Neuronal stem cell (in vitro differentiated cells): Measurements from ENCODE around the gene CDHR1.

Source experiments
- DNase-seq: peaks from one replicate; pipeline ENCODE4 v3.0.0-alpha.2; 2013; ENCODE audit warnings: low spot score
- H2AFZ ChIP-seq: one replicate; pipeline ENCODE4 v1.6.1; 2013; ENCODE audit warnings: mild to moderate bottlenecking, low read length, inconsistent platforms
- H2AK5ac ChIP-seq: 2 replicates; pipeline ENCODE4 v1.6.1; 2013; ENCODE audit warnings: low read depth, mild to moderate bottlenecking, inconsistent platforms, low read length, moderate library complexity, mixed read lengths
- H2BK120ac ChIP-seq: 2 replicates; pipeline ENCODE4 v1.6.1; 2013; ENCODE audit warnings: low read depth, mild to moderate bottlenecking, inconsistent platforms, low read length, moderate library complexity, mixed read lengths
- H2BK12ac ChIP-seq: one replicate; pipeline ENCODE4 v1.6.1; 2013; ENCODE audit warnings: low read length, inconsistent platforms
- H2BK15ac ChIP-seq: 2 replicates; pipeline ENCODE4 v1.6.1; 2013; ENCODE audit warnings: mild to moderate bottlenecking, low read length, inconsistent platforms, mixed read lengths
- H2BK5ac ChIP-seq: one replicate; pipeline ENCODE4 v1.6.1; 2013; ENCODE audit warnings: inconsistent platforms, mild to moderate bottlenecking, low read length, moderate library complexity
- H3K14ac ChIP-seq: one replicate; pipeline ENCODE4 v1.6.1; 2013; ENCODE audit warnings: low read length, inconsistent platforms
- H3K18ac ChIP-seq: 2 replicates; pipeline ENCODE4 v1.6.1; 2013; ENCODE audit warnings: low read length, inconsistent platforms
- H3K23ac ChIP-seq: 2 replicates; pipeline ENCODE4 v1.6.1; 2013; ENCODE audit warnings: low read depth, mild to moderate bottlenecking, mixed read lengths, low read length, inconsistent platforms; ENCODE audit not compliant: poor library complexity
- H3K27ac ChIP-seq: replicated peaks from 3 replicates; pipeline ENCODE4 v1.5.1; 2013; ENCODE audit warnings: low read length, inconsistent platforms
- H3K27me3 ChIP-seq, 3 experiments: 2 replicates each; pipeline ENCODE4 v1.6.1; 2013; ENCODE audit warnings: low read length in 3 of 3, mild to moderate bottlenecking in 2 of 3, inconsistent platforms in 1 of 3, low read depth in 1 of 3, mixed read lengths in 1 of 3, moderate library complexity in 1 of 3; ENCODE audit not compliant: control insufficient read depth in 3 of 3, insufficient read depth in 3 of 3
- H3K36me3 ChIP-seq, 2 donors: replicated peaks in 1 of 2; 2 replicates each; pipeline ENCODE4 v1.6.1; 2013; ENCODE audit warnings: low read length in 2 of 2; ENCODE audit not compliant: control insufficient read depth in 2 of 2, insufficient read depth in 2 of 2
- H3K4ac ChIP-seq: 2 replicates; pipeline ENCODE4 v1.6.1; 2013; ENCODE audit warnings: inconsistent platforms, mild to moderate bottlenecking, low read length, moderate library complexity
- H3K4me1 ChIP-seq, 2 donors: 1 replicate in 1 of 2; 2 replicates in 1 of 2; pipeline ENCODE4 v1.6.1; 2013; ENCODE audit warnings: low read length in 2 of 2, low read depth in 1 of 2; ENCODE audit not compliant: control insufficient read depth in 2 of 2, insufficient read depth in 1 of 2
- H3K4me2 ChIP-seq: one replicate; pipeline ENCODE4 v1.6.1; 2013; ENCODE audit warnings: mild to moderate bottlenecking, low read length, inconsistent platforms; ENCODE audit not compliant: insufficient read depth, poor library complexity, severe bottlenecking
- H3K4me3 ChIP-seq, 2 donors: 2 replicates each; pipeline ENCODE4 v1.5.1; 2013; ENCODE audit warnings: low read length in 2 of 2, mild to moderate bottlenecking in 2 of 2, inconsistent platforms in 1 of 2, moderate library complexity in 1 of 2
- H3K79me1 ChIP-seq: one replicate; pipeline ENCODE4 v1.6.1; 2013; ENCODE audit warnings: low read depth, mild to moderate bottlenecking, inconsistent platforms, low read length, moderate library complexity
- H3K9ac ChIP-seq: one replicate; pipeline ENCODE4 v1.6.1; 2013; ENCODE audit warnings: mild to moderate bottlenecking, low read depth, low read length, inconsistent platforms; ENCODE audit not compliant: poor library complexity
- H3K9me3 ChIP-seq, 2 donors: replicated peaks in 1 of 2; 2 replicates each; pipeline versions ENCODE3 to v1.6.1; 2013; ENCODE audit warnings: low read length in 2 of 2, mild to moderate bottlenecking in 2 of 2, inconsistent platforms in 1 of 2, low read depth in 1 of 2, mixed read lengths in 1 of 2, moderate library complexity in 1 of 2; ENCODE audit not compliant: control insufficient read depth in 2 of 2, insufficient read depth in 1 of 2
- H4K8ac ChIP-seq: one replicate; pipeline ENCODE4 v1.6.1; 2013; ENCODE audit warnings: low read depth, mild to moderate bottlenecking, inconsistent platforms, low read length, moderate library complexity
- H4K91ac ChIP-seq: one replicate; pipeline ENCODE4 v1.6.1; 2013; ENCODE audit warnings: low read length, low read depth, mild to moderate bottlenecking, inconsistent platforms; ENCODE audit not compliant: poor library complexity
- WGBS, 2 donors: extraction: QIAGEN DNeasy Blood & Tissue Kit; methylation state at CpG; one replicate each; pipeline ENCODE4 v1.1.7; 2013; ENCODE audit warnings: missing lambda C conversion rate in 2 of 2, mixed read lengths in 1 of 2; ENCODE audit not compliant: insufficient read length in 2 of 2, insufficient replicate concordance in 1 of 2; ENCODE audit errors: extremely low coverage in 2 of 2; 5-methylcytosine and 5-hydroxymethylcytosine counted together

Gene CDHR1

DNA sequence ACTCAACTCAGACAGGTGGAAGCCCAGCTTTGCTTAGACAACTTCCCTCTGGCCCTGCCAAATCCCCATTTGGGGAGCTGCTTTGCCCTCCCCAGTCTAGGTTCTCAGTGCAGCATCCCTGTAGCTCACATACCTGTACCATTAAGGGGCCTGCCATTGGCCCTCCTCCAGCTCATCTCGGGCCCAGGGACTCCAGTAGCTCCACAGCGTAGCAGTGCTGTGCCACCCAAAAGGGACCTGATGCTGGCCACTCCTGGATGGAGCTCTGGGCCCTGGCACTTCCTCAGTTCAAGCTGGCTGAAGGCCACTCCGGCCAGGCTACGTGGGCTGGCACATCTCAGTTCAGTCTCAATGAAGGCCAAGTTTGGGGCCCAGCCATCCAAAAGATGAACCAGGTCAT is 39.6 kb downstream of the CDHR1 start:
- Histone ChIP-seq H2AFZ (no peak overlapping the region), H3K79me1 (no peaks in the 10 kb centered on the region), H2BK120ac (no peak overlapping the region), H3K36me3 (no peaks in the 10 kb centered on the region), H3K4me2 (no peak overlapping the region), H4K8ac (no peak overlapping the region), H3K9ac (peak overlapping the region; percentile 3), H2BK12ac (no peak overlapping the region), H3K4me1 (peaks cover 0 to 3% of the 10 kb centered on the region in 2 donors), H2BK5ac (no peak overlapping the region), H2AK5ac (no peak overlapping the region), H3K9me3 (no peaks in the 10 kb centered on the region), H3K14ac (no peak overlapping the region), H3K4ac (no peak overlapping the region), H4K91ac (no peak overlapping the region), H3K18ac (peak overlapping the region; percentile 37), H3K27ac (no peak overlapping the region), H2BK15ac (peak overlapping the region; percentile 20), H3K23ac (no peak overlapping the region), H3K27me3 (peaks cover 0 to 15% (median 5%) of the 10 kb centered on the region in 3 experiments), H3K4me3 (no peak overlapping the region)
- no peak for DNase-seq
- WGBS, 2 donors = no CpG with 5 or more reads among the region's 4 CpGs

DNA sequence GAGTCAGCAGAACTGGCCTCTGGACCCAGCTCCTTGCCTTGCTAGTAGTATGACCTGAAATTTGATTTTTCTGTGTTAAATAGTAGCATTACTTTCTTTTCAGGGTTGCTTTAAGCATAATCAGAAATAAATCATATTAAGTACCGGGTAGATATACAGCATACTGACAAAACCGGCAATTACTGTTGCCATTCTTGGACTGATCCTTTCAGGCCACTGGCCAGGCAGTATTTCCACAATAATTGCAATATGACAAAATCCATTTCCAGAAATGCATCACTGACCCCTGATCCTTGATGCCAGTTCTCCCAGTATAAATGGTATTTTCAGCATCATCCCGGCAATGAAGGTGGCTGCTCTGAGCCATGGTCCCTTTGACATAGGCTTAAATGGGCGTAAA is 40.1 kb downstream of the CDHR1 start:
- DNase-seq = no peak
- no peak overlapping the region for H3K4ac ChIP-seq
- no peak overlapping the region for H2AFZ ChIP-seq
- H2AK5ac ChIP-seq = no peak overlapping the region
- H2BK15ac ChIP-seq = no peak overlapping the region
- H3K18ac ChIP-seq = no peak overlapping the region
- no peak overlapping the region for H3K14ac ChIP-seq
- no peaks in the 10 kb centered on the region for H3K9me3 ChIP-seq
- H2BK12ac ChIP-seq = no peak overlapping the region
- no CpG with 5 or more reads among the region's 4 CpGs for WGBS, 2 donors
- H3K79me1 ChIP-seq = no peaks in the 10 kb centered on the region
- no peak overlapping the region for H2BK120ac ChIP-seq
- no peak overlapping the region for H2BK5ac ChIP-seq
- H4K8ac ChIP-seq = no peak overlapping the region
- no peak overlapping the region for H3K4me3 ChIP-seq
- H3K4me2 ChIP-seq = no peak overlapping the region
- peaks cover 0 to 15% (median 5%) of the 10 kb centered on the region in 3 experiments for H3K27me3 ChIP-seq
- no peaks in the 10 kb centered on the region for H3K36me3 ChIP-seq
- no peak overlapping the region for H3K9ac ChIP-seq
- H3K27ac ChIP-seq = no peak overlapping the region
- no peak overlapping the region for H3K23ac ChIP-seq
- no peak overlapping the region for H4K91ac ChIP-seq
- H3K4me1 ChIP-seq = peaks cover 0 to 3% of the 10 kb centered on the region in 2 donors

GRCh38 chr10:84235096-84235495 is 40.8 kb downstream of the CDHR1 start:
- Histone ChIP-seq H4K8ac (no peak overlapping the region), H2AK5ac (no peak overlapping the region), H3K14ac (no peak overlapping the region), H3K18ac (no peak overlapping the region), H3K4me3 (no peak overlapping the region), H3K9ac (no peak overlapping the region), H2AFZ (no peak overlapping the region), H3K4me1 (peaks cover 0 to 3% of the 10 kb centered on the region in 2 donors), H3K4me2 (no peak overlapping the region), H3K23ac (no peak overlapping the region), H3K9me3 (no peaks in the 10 kb centered on the region), H2BK120ac (no peak overlapping the region), H3K36me3 (no peaks in the 10 kb centered on the region), H3K4ac (no peak overlapping the region), H2BK15ac (no peak overlapping the region), H4K91ac (no peak overlapping the region), H2BK12ac (no peak overlapping the region), H3K27ac (no peak overlapping the region), H3K79me1 (no peaks in the 10 kb centered on the region), H2BK5ac (no peak overlapping the region), H3K27me3 (peaks cover 0 to 18% (median 5%) of the 10 kb centered on the region in 3 experiments)
- no peak for DNase-seq
- WGBS, 2 donors = no CpG with 5 or more reads among the region's 4 CpGs

- H3K18ac ChIP-seq = no peak overlapping the region
- no peak overlapping the region for H2BK5ac ChIP-seq
- no peak overlapping the region for H4K8ac ChIP-seq
- no peak overlapping the region for H3K27ac ChIP-seq
- no peak overlapping the region for H2BK120ac ChIP-seq
- no peak overlapping the region for H4K91ac ChIP-seq
- no peak overlapping the region for H3K4me3 ChIP-seq
- peaks cover 0 to 9% of the 10 kb centered on the region in 2 donors for H3K4me1 ChIP-seq
- H3K9ac ChIP-seq = no peak overlapping the region
- H3K23ac ChIP-seq = no peak overlapping the region
- no peak for DNase-seq
- no CpG with 5 or more reads among the region's 6 CpGs for WGBS, 2 donors
- H2AFZ ChIP-seq = no peak overlapping the region
- no peaks in the 10 kb centered on the region for H3K9me3 ChIP-seq
- no peaks in the 10 kb centered on the region for H3K79me1 ChIP-seq
- H3K4ac ChIP-seq = no peak overlapping the region
- no peaks in the 10 kb centered on the region for H3K36me3 ChIP-seq
- H2AK5ac ChIP-seq = no peak overlapping the region
- no peak overlapping the region for H3K4me2 ChIP-seq
- peaks cover 0 to 23% (median 5%) of the 10 kb centered on the region in 3 experiments for H3K27me3 ChIP-seq
- H2BK12ac ChIP-seq = peak overlapping the region; percentile 4
- H2BK15ac ChIP-seq = no peak overlapping the region
- H3K14ac ChIP-seq = no peak overlapping the region
These were observed 42.5 kb downstream of the CDHR1 start for GRCh38 chr10:84236807-84237198.
